Muscle of leg (tissue), 16 donors: Measurements from ENCODE around the gene ATP6V0A1. TPM values are rescaled to one million over a fixed set of nuclear protein-coding genes. Genes with fewer than 3 reads are reported as not detected.

ENCODE experiments used
- DNase-seq: peaks from one replicate; pipeline ENCODE4 v3.0.0; 2013
- H3K27ac ChIP-seq: one replicate; pipeline ENCODE4 v1.5.1; 2013; ENCODE audit warnings: mild to moderate bottlenecking, low read length, control low read depth
- H3K27me3 ChIP-seq: one replicate; pipeline ENCODE4 v1.6.1; 2013; ENCODE audit warnings: low read length; ENCODE audit not compliant: control insufficient read depth, insufficient read depth
- H3K36me3 ChIP-seq: one replicate; pipeline ENCODE4 v1.6.1; 2013; ENCODE audit warnings: low read length; ENCODE audit not compliant: control insufficient read depth, insufficient read depth
- H3K4me1 ChIP-seq: one replicate; pipeline ENCODE4 v1.6.1; 2013; ENCODE audit warnings: low read length; ENCODE audit not compliant: control insufficient read depth, insufficient read depth
- H3K4me3 ChIP-seq: one replicate; pipeline ENCODE4 v1.5.1; 2013; ENCODE audit warnings: low read length, control low read depth
- H3K9me3 ChIP-seq: replicated peaks from 2 replicates; pipeline ENCODE4 v1.6.1; 2013; ENCODE audit warnings: low read depth, low read length; ENCODE audit not compliant: control insufficient read depth
- WGBS: methylation state at CpG from one replicate; pipeline ENCODE4 v1.1.5; 2013; ENCODE audit warnings: missing lambda C conversion rate; ENCODE audit not compliant: insufficient coverage; 5-methylcytosine and 5-hydroxymethylcytosine counted together
- long read RNA-seq, 11 donors: transcript quantifications; one replicate each; lab custom pipeline, GENCODE V29; 2026
- polyA plus RNA-seq, 8 donors: library from polyadenylated mRNA; unstranded; fragments of 120-200 nt; gene quantifications; one replicate each; pipeline versions ENCODE4 v1.2.1 to v1.2.3, GENCODE V29; 2013; ENCODE audit warnings: inconsistent platforms in 1 of 8, low replicate concordance in 1 of 8; ENCODE audit not compliant: insufficient read length in 8 of 8, insufficient read depth in 1 of 8
- total RNA-seq: library from RNA; stranded (reverse); fragments of 120-200 nt; gene quantifications from one replicate; pipeline ENCODE4 v1.2.4, GENCODE V29; 2013

ATP6V0A1 gene
- total RNA-seq = 18.5 TPM
- polyA plus RNA-seq = 10 to 100 TPM; 16.7 to 36.4 (median 23.8) TPM
- long read RNA-seq, donor 1, partial matches to known transcripts = 0 of 4 reads
- long read RNA-seq, donor 1, other reads (novel, unspliced or antisense) = 0 of 4 reads
- long read RNA-seq, donor 2, partial matches to known transcripts = 0 of 1 reads
- long read RNA-seq, donor 2, other reads (novel, unspliced or antisense) = 0 of 1 reads
- long read RNA-seq, donor 3, full-length matches to known transcripts = 14 of 14 reads
- long read RNA-seq, donor 3, partial matches to known transcripts = 0 of 14 reads
- long read RNA-seq, donor 3, other reads (novel, unspliced or antisense) = 0 of 14 reads
- long read RNA-seq, donor 4, full-length matches to known transcripts = 8 of 8 reads
- long read RNA-seq, donor 4, partial matches to known transcripts = 0 of 8 reads
- long read RNA-seq, donor 4, other reads (novel, unspliced or antisense) = 0 of 8 reads
- long read RNA-seq, donor 5, full-length matches to known transcripts = 11 of 11 reads
- long read RNA-seq, donor 5, partial matches to known transcripts = 0 of 11 reads
- long read RNA-seq, donor 5, other reads (novel, unspliced or antisense) = 0 of 11 reads
- long read RNA-seq, donor 6, full-length matches to known transcripts = 13 of 13 reads
- long read RNA-seq, donor 6, partial matches to known transcripts = 0 of 13 reads
- long read RNA-seq, donor 6, other reads (novel, unspliced or antisense) = 0 of 13 reads
- long read RNA-seq, donor 7, full-length matches to known transcripts = 11 of 11 reads
- long read RNA-seq, donor 7, partial matches to known transcripts = 0 of 11 reads
- long read RNA-seq, donor 7, other reads (novel, unspliced or antisense) = 0 of 11 reads
- long read RNA-seq, donor 8, full-length matches to known transcripts = 12 of 12 reads
- long read RNA-seq, donor 8, partial matches to known transcripts = 0 of 12 reads
- long read RNA-seq, donor 8, other reads (novel, unspliced or antisense) = 0 of 12 reads
- long read RNA-seq, donor 9, full-length matches to known transcripts = 6 of 6 reads
- long read RNA-seq, donor 9, partial matches to known transcripts = 0 of 6 reads
- long read RNA-seq, donor 9, other reads (novel, unspliced or antisense) = 0 of 6 reads
- long read RNA-seq, donor 10, full-length matches to known transcripts = 15 of 15 reads
- long read RNA-seq, donor 10, partial matches to known transcripts = 0 of 15 reads
- long read RNA-seq, donor 10, other reads (novel, unspliced or antisense) = 0 of 15 reads
- long read RNA-seq, donor 11, full-length matches to known transcripts = 8 of 8 reads
- long read RNA-seq, donor 11, partial matches to known transcripts = 0 of 8 reads
- long read RNA-seq, donor 11, other reads (novel, unspliced or antisense) = 0 of 8 reads

DNA sequence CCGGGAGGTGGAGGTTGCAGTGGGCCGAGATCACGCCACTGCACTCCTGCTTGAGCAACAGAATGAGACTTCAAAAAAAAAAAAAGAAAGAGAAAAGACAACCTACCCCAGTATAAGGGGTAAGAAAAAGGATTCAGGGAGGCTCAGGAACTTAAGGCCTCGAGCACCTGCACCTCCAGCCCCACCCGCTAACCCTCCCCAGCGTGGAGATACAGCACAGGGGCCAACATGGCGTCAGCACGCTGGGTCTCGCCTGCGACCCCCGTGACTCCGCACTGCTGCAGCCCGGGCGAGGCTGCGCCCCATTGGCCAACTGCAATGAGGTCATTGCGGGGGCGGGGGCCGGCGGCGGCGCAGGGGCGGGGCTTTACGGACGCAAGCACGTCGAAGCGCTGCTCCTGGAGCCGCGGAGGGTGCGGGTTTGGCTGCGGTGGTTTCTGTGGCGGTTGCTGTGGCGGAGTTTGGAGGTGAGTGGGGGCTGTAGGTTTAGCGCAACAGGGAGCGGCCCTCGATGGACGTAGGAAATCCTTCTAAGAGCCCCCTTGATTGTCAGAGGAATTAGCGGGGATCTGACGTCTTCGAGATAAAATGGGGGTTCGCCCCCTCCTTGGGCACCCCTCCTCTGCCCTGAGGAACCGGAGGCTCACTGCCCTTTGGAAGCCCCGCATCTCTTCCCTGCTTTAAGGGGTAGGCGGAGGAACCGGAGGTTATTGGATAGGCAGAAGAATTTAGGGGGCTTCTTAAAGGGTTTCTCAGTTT lies at the start of gene ATP6V0A1:
Gene ATP6V0A1 (plus strand): TSS at position 382 of the 759 bp plus-strand sequence. CDS start 2,017 bp downstream, outside the sequence.
- DNase-seq = peak; percentile 96
- peaks cover 13% of the 10 kb centered on the region for H3K4me1 ChIP-seq
- no peaks in the 10 kb centered on the region for H3K27me3 ChIP-seq
- H3K4me3 ChIP-seq = peak within 1 kb of the TSS; percentile 67
- 0% methylated on average over 29 of the region's 45 CpGs for WGBS
- peaks cover 8% of the 10 kb centered on the region for H3K36me3 ChIP-seq
- H3K9me3 ChIP-seq = no peaks in the 10 kb centered on the region
- peak within 1 kb of the TSS; percentile 94 for H3K27ac ChIP-seq

DNA sequence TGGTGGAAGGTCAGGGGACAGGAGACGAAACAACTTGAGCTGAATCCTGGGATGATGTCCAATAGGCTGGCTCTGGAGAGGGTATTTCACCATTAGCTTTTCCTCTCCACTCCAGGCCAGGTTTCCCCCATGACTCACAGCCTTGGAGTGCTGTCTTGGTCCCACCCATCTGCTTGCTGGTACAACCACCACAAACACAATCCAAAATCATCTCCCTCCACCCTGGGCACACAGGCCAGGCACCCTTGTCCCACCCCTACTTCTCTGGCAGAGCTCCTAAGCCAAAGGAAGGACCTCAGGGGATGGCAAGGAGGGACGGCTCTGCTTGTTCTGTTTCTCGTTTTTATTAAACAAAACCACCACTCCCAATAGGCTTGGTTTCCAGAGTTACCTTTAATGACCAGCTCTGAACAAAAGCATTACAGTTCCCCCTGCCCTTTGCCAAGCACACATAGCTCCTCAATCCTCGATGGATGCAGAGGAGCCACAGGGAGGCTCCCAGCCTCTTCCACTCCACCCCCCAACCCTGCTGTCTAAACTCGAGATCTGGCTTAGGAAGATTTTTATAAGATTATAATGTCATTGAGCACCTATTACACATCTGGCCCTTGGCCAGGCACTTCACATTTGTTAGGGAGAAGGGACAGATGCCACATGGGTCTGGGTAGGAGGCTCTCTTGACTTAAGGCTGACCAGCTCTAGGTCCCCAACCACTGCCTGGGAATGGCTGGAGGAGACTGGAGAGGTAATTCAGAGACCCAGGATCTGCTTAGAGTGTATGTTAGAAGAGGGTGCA lies 49.0 kb upstream of the ATP6V0A1 start:
- H3K4me1 ChIP-seq = peaks cover 66% of the 10 kb centered on the region
- DNase-seq = peak; percentile 64
- no peaks in the 10 kb centered on the region for H3K9me3 ChIP-seq
- peak overlapping the region; percentile 81 for H3K27ac ChIP-seq
- H3K36me3 ChIP-seq = peaks cover 22% of the 10 kb centered on the region
- no peaks in the 10 kb centered on the region for H3K27me3 ChIP-seq
- H3K4me3 ChIP-seq = no peak overlapping the region
- 12% methylated on average over 2 of the region's 5 CpGs for WGBS

DNA sequence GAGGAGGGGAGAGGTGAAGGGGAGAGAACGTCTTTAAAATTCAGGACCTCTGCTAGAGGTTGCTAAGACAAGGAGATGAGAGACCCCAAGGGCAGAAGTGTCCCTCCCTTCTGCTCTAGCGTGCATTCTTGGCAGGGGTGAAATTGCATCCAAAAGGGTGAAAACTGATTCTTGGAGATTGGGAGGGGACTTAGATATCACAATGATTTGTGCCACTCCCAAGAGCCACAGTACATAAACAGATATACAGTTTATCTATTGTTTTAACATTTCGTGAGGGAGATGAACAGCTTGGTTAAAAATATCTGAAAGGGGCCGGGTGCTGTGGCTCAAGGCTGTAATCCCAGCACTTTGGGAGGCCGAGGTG lies 48.4 kb upstream of the ATP6V0A1 start:
- Histone ChIP-seq H3K4me1 (peaks cover 72% of the 10 kb centered on the region), H3K27me3 (no peaks in the 10 kb centered on the region), H3K36me3 (peaks cover 21% of the 10 kb centered on the region), H3K4me3 (no peak overlapping the region), H3K9me3 (no peaks in the 10 kb centered on the region), H3K27ac (peak overlapping the region; percentile 81)
- 17% methylated on average over 1 of the region's 5 CpGs for WGBS
- DNase-seq = no peak

DNA sequence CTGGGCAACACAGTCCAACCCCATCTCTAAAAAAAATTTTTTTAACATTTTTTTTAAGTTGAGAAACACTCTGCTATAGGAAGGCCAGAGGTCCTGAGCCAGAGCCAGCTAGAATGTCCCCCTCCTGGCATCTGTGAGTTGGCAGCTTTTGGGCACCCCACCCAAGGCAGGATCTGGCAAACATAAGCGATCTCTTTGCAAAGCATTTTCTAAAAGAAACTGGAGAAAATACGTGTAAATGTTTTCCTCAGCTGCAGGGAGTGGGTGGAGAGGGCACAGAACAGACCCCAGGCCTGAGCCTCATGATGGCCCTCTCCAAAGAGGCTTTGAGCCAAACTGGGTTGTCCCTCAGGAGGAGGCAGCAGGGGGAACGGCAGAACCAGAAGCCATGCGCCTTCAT lies 47.3 kb upstream of the ATP6V0A1 start:
- H3K36me3 ChIP-seq = peaks cover 21% of the 10 kb centered on the region
- no peaks in the 10 kb centered on the region for H3K27me3 ChIP-seq
- peak; percentile 54 for DNase-seq
- WGBS = 31% methylated on average over 2 of the region's 4 CpGs
- no peaks in the 10 kb centered on the region for H3K9me3 ChIP-seq
- H3K4me3 ChIP-seq = no peak overlapping the region
- peak overlapping the region; percentile 72 for H3K27ac ChIP-seq
- peaks cover 71% of the 10 kb centered on the region for H3K4me1 ChIP-seq

DNA sequence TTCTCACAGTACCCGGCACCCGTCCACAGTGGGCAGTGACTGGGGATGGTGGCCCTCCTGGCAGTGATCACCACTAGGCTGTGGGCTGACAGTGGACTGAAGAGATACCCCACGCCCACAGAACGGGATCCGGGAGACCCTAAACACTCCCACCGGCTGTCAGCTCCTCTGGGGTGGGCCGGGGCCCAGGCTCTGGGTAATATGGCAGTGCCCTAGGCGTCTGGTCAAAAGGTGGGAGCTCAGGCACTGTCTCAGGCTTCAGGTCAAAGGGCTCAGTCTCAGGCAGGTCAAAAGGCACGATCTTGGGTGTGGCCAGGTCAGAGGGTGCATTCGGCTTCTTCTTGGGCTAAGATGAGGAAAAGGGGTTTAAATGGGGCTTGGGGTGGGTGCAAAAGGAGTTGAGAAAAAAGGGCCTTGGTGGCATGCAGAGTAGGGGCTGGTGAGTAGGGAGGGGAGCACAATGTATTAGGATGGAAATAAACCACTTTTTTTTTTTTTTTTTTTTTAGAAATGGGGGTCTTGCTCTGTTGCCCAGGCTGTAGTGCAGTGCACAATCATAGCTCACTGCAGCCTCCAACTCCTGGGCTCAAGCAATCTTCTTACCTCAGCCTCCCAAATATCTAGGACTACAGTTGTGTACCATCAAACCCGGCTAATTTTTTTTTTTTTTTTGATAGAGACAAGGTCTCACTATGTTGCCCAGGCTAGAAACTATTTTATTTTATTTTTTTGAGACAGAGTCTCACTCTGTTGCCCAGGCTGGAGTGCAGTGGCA lies 46.6 kb upstream of the ATP6V0A1 start:
- no peak overlapping the region for H3K4me3 ChIP-seq
- 75% methylated on average over 10 of the region's 11 CpGs for WGBS

DNA sequence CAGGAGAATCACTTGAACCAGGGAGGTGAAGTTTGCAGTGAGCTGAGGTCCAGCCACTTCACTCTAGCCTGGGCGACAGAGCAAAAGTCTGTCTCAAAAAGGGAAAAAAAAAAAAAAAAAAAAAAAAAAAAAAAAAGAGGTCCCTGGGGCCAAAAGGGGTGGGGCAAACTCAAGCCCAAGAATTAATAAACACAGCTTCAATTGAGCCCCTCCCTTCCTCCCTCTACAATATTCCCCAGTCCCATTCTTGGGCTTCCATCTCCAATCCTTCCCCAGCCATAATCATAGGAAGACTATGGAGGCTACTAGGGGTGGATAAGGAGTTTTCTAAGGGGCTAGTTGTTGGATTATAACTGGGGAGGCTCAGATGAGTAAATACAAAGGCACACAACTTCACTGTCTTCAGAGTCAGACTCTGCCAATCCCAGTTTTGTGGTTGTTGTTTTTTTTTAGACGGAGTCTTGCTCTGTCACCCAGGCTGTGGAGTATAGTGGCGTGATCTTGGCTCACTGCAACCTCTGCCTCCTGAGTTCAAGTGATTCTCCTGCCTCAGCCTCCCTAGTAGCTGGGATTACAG lies 45.1 kb upstream of the ATP6V0A1 start:
- no peak overlapping the region for H3K27ac ChIP-seq
- peaks cover 58% of the 10 kb centered on the region for H3K4me1 ChIP-seq
- peak; percentile 53 for DNase-seq
- H3K9me3 ChIP-seq = no peaks in the 10 kb centered on the region
- H3K36me3 ChIP-seq = peaks cover 27% of the 10 kb centered on the region
- WGBS = no CpG with 5 or more reads among the region's 3 CpGs
- no peak overlapping the region for H3K4me3 ChIP-seq
- H3K27me3 ChIP-seq = no peaks in the 10 kb centered on the region

More for the DNA sequence above, 46.6 kb upstream of the ATP6V0A1 start:
- Histone ChIP-seq H3K9me3 (no peaks in the 10 kb centered on the region), H3K4me1 (peaks cover 70% of the 10 kb centered on the region), H3K27ac (peak overlapping the region; percentile 72), H3K36me3 (peaks cover 27% of the 10 kb centered on the region), H3K27me3 (no peaks in the 10 kb centered on the region)
- no peak for DNase-seq

DNA sequence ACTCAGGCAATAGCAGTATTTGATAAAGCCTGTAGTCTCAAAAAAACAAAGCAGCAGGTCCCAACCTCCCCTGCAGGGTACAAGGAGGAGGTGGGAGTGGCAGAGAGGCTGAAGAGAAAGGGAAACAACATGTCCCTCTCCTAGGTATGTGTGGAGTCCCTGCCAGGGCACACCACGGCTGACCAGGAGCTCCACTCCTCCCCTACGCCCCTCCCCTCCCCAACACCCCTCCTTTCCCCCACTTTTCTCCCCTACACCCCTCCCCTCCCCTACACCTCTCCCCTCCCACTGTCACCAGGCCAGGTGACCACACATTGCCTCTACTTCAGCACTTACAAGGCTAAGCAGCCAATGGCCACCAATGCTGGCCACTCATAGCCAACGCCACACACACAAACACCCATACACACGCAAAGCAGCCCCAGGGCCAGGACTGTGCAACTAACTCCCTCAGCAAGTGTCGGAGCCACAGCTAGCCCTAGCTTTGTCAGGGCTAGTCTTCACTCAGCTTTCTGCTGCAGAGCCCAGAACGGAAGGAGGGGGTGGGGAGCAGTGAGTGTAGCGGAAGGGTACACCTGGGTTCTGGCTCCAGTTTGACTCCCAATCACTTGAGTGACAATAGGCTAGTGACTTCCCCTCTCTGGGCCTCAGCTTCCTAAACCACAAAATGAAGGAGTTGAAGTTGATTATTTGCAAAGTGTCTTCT lies 43.8 kb upstream of the ATP6V0A1 start:
- H3K9me3 ChIP-seq = no peaks in the 10 kb centered on the region
- DNase-seq = no peak
- H3K27me3 ChIP-seq = no peaks in the 10 kb centered on the region
- peaks cover 54% of the 10 kb centered on the region for H3K4me1 ChIP-seq
- peak overlapping the region; percentile 60 for H3K27ac ChIP-seq
- peaks cover 31% of the 10 kb centered on the region for H3K36me3 ChIP-seq
- 80% methylated on average over 1 of the region's 7 CpGs for WGBS
- no peak overlapping the region for H3K4me3 ChIP-seq
